NCI-H1092 (cell line): ENCODE data around the gene PACS1.

Experiments used
- DNase-seq: peaks from one replicate; lab custom pipeline; 2025; lab: John Stamatoyannopoulos, UW

PACS1 gene

DNA sequence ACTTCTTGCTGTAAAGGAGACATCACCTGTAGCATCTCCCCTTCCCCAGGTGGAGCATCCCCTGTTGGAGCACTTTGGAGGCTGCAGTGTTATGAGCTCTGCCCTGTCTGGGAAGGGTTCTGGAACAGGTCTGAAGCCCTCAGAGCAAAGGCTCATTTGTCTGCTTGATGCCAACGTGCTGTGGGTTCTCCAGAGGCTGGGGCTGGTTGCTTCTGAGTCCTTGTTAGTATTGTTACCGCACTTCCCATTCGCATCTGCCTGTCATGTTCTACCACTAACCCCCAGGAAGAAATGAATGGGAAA, 73.1 kb downstream of the PACS1 start:
- no peak for DNase-seq

GRCh38 chr11:66143996-66144678, 74.1 kb downstream of the PACS1 start:
- DNase-seq, result no peak

DNA sequence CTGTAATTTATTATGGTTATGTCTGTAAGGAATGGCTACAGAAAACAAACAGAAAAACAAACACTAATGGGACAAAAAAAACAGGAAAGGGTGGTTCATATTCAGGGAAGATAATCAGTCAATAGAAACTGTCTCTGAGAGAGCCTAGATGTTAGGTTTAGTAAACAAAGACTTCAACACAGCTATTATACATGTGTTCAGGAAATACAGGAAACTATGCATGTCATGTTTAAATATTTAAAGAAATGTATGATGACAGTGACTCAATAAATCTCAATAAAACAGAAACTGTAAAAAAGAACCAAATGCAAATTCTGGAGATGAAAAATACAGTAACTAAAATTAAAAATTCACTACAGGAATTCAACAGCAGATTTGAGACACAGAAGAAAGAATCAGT, 76.0 kb downstream of the PACS1 start:
- no peak for DNase-seq

GRCh38 chr11:66146940-66147339, 76.9 kb downstream of the PACS1 start:
- DNase-seq, result no peak

- no peak for DNase-seq
These were observed 80.1 kb downstream of the PACS1 start for GRCh38 chr11:66150140-66150539.

DNA sequence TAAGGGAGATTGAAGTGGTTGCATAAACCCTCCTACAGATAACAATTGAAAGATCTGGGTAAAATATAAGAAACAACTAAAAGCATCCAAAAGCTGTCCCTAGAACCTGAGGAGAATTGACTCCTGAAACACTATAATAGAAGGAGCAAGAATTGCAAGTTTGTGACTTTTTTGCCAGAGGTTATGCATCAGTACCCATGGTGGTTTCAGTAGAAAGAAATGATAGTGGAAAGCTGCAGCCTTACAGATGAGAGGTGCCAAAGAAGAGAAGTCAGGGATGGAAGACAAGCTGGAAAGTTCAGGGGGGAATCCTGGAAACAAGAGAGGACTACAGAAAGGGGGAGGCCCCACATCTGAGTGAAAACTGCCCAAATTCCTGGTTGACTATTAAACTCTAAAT, 80.7 kb downstream of the PACS1 start:
- no peak for DNase-seq

- no peak for DNase-seq
These were observed 81.2 kb downstream of the PACS1 start for GRCh38 chr11:66151273-66151672.

GRCh38 chr11:66154109-66154508, 84.0 kb downstream of the PACS1 start:
- DNase-seq, result no peak

DNA sequence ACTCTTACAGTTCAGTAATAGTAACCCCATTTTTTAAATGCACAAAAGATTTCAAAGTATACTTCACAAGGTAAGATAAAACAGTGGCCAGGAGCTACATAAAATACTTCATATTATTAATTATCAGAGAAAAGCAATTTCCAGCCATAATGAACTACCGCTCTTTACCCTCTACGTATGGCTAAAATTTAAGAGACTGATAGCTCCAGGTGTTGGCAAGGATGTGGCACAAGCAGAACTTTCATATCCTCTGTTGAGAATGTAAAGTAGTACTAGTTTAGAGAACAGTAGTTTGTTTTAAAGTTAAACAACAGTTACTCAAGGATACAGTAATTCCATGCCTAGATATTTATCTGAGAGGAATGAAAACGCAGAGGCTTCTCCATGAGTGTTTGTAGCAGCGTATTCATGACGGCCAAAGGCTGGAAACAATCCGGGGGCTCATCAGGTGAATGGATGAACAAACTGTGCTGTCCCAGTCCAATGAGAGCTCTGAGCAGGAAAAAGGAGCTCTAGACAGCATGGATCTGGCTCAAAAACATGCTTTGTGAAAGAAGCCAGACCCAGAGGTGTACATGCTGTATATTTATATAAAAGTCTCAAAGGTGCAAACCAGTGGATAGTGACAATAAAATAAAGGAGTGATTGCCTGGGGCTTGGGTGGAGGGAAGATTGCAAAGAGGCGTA, 85.5 kb downstream of the PACS1 start:
- DNase-seq, result no peak

DNA sequence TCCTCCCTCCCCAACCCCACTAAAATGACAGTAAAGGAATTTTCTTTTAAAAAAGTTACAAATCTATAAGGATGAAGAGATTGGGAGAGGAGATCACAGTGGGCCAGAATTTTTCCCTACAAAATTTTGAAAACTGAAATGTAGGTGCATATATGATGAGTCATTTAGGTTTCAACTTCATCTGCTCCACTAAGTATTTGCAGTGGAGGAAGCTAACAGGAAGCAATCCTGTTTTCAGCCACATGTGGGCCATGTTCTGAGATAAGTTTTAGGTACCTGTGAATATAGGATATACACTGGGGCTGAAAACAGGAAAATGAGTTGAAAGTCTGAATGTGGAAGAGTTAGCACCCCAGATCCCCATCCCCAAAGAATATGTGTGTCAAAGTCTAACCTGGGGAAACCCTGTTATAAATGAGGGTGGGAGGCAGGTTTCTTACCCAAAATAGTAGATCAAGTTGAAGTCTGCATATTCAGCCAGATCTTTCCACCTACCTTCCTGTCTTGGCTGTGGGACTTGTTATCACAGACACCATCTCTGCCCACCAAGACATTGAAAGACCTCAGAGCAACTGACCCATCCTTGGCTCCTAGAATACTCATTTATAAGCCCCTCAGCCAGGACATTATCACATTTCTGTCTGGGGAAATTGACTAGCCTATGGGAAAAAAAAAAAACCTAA, 87.3 kb downstream of the PACS1 start:
- no peak for DNase-seq

DNA sequence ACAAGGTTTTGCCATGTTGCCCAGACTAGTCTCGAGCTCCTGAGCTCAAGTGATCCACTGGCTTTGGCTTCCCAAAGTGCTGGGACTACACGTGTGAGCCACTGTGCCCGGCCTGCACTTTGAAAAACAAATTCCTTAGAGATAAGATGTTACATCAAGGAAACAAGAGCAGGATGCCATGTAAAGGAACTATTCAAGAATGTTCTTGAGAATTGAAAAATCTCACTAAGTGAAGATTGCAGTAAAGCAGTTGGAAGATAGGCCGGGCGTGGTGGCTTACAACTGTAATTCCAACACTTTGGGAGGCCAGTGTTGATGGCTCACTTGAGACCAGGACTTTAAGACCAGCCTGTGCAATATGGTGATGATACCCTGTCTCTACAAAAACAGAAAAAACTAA, 88.1 kb downstream of the PACS1 start:
- DNase-seq, result no peak

- no peak for DNase-seq
These were observed 89.4 kb downstream of the PACS1 start for GRCh38 chr11:66159324-66159984.

GRCh38 chr11:66160709-66161108, 90.6 kb downstream of the PACS1 start:
- DNase-seq, result no peak

DNA sequence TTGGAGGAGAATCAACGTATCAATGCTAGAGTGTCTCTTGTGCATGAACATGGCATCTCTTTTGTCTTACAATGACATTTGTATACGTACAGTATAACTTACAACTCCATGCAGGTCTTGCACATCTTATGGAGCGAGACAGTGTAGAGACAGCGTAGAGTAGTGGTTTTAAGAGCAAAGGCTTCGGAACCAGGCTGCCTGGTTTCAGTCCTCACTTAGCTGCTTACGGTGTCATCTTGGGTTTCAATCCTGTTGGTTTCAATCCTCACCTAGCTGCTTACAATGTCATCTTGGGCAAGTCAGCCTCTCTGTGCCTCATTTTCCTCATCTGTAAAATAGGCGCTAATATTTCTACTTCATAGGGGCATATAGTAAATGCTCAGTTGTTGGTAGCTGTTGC, 98.2 kb downstream of the PACS1 start:
- DNase-seq, result no peak

GRCh38 chr11:66172146-66172545, 102.1 kb downstream of the PACS1 start:
- DNase-seq, result no peak

- no peak for DNase-seq
These were observed 106.6 kb downstream of the PACS1 start for GRCh38 chr11:66176650-66177049.

DNA sequence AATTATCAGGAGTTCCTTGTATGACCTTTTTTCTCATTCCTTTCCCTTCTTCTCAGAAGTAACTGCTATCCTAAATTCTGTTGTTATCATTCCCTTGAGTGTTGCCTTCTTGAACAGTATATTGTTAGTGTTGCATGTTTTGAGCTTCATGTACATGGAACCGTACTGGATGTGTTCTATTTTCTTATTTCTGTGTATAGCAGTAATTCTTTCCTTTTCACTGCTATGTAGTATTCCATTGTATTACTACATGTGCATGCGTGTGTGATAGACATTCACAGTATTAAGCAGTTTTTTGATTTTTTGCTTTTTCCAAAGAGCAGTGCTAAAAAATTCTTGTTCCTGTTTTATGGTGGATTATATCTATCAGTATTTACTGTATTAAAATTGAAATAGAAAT, 108.1 kb downstream of the PACS1 start:
- no peak for DNase-seq

- DNase-seq, result no peak
These were observed 108.8 kb downstream of the PACS1 start for GRCh38 chr11:66178871-66179270.

DNA sequence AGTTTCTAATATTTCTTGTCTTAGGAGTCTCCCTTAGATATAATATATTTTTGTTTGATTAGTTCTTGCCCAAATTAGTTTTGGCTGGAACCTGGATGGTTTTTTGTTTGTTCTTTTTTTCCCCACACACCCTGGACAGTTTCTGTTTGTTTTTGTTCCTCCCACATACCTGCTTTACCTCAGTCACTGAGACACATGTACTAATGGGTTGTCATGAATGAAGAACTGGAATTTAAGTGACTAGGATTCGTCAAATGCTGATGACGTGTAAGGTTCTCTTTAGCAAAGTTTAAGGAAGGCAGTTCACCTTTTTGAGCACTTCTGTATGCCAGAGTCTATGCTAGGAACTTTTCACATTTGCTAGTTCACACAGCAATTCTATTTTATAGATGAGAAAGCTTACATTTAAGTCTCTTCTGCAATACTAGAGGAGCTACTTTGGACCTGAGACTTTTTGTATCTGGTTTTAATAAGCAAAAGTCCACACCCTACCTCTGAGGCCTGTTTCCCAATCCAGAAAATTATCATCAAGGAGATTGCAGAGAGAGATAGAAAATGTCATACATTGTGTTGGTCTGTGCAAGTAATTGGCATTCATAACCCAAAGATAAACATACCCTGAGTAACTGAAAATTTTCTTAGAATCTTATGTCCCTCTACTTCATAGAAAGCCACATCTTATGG, 111.7 kb downstream of the PACS1 start:
- no peak for DNase-seq

DNA sequence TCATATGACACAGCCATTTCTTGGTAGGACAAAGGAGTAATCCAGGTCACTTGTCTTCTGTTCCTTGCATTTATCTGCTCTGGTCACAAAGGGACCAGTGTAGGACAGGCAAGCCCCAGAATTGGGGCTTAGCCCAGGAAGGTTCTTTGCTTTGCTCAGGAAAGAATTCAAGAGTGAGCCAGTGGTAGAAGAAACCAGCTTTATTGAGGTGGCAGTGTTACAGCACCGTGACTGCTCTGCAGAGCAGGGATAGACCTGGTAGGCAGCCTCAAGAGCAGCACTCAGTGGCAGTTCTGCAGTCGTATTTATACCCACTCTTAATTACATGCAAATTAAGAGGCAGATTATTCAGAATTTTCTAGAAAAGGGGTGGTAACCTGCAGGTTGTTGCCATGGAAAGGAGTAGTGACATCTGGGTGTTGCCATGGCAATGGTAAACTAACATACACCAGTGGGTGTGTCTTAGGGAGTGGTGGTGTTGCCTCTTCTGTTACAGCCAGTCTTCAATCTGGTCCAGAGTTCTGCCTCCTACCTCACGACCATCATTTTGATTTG, 113.5 kb downstream of the PACS1 start:
- no peak for DNase-seq

DNA sequence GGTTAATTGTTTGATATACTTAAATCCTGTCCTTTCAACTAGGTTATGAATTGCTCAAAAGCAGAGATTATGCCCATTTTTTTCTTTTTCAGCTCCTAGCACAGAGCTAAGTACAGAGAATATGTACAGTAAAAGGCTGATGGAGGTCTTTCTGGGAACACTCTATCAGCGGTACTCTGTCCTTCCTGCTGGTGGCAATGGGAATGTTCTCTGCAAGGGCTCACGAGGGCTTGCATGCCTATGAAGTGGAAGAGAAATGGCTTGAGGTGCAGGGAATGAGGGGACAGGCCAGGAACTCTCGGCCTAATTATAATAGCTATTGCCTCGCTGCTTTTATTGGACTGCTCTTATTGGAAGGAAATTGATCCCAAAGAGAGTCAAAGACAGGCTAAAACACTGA, 114.7 kb downstream of the PACS1 start:
- DNase-seq, result no peak

GRCh38 chr11:66186470-66186869, 116.4 kb downstream of the PACS1 start:
- DNase-seq, result no peak
